Activated naive CD4-positive, alpha-beta T cell treated with anti-CD3 and anti-CD28 coated beads for 36 hours (primary cell): ENCODE data around the gene LRRTM3. TPM values are rescaled to one million over a fixed set of nuclear protein-coding genes. Genes with fewer than 3 reads are reported as not detected.

ENCODE experiments used
- CTCF ChIA-PET: fragments of 350-600 bp; sonication (Branson Sonifier 250); formaldehyde crosslinking; loops from one replicate; lab custom pipeline; 2021; ENCODE audit warnings: antibody characterized with exemption; lab: Charles Lee
- DNase-seq: peaks from one replicate; pipeline ENCODE4 v3.0.0-alpha.2; 2020
- H3K27ac Mint-ChIP-seq: one replicate; pipeline ENCODE4 v1.8.0; 2021; ENCODE audit warnings: mild to moderate bottlenecking, mixed read lengths
- H3K27me3 Mint-ChIP-seq: one replicate; pipeline ENCODE4 v1.8.0; 2021; ENCODE audit warnings: low read depth, mixed read lengths
- H3K36me3 Mint-ChIP-seq: one replicate; pipeline ENCODE4 v1.8.0; 2021; ENCODE audit warnings: low read depth, mixed read lengths
- H3K4me1 Mint-ChIP-seq: one replicate; pipeline ENCODE4 v1.8.0; 2021; ENCODE audit warnings: low read depth, mixed read lengths
- H3K4me3 Mint-ChIP-seq: one replicate; pipeline ENCODE4 v1.8.0; 2021; ENCODE audit warnings: mild to moderate bottlenecking, moderate library complexity, mixed read lengths
- H3K9me3 Mint-ChIP-seq: one replicate; pipeline ENCODE4 v1.8.0; 2021; ENCODE audit warnings: mixed read lengths
- intact Hi-C: fragments of 100-400 bp; cut with micrococcal nuclease; formaldehyde crosslinking; loops from one replicate; pipeline ENCODE4 v1.15.1; 2023
- total RNA-seq, 2 experiments: library from RNA; stranded (reverse); gene quantifications; one replicate each; pipeline ENCODE4 v1.2.3, GENCODE V29; 2021

LRRTM3 gene
- total RNA-seq, result not detected

GRCh38 chr10:66925896-66926715 lies at the start of gene LRRTM3:
Gene LRRTM3, plus strand, starts transcription at chr10:66926036.
- Mint-ChIP-seq H3K9me3 (peaks cover 3% of the 10 kb centered on the region), H3K4me3 (no peak within 1 kb of the TSS), H3K36me3 (no peaks in the 10 kb centered on the region), H3K4me1 (peaks cover 1% of the 10 kb centered on the region), H3K27me3 (peaks cover 34% of the 10 kb centered on the region), H3K27ac (no peak within 1 kb of the TSS)
- intact Hi-C loops, result no loop called here
- CTCF ChIA-PET, result interaction anchor here (1.1 kb wide), 1 partner anchor 41 kb away, joined by 3 read pairs; no protein-coding TSS in a partner anchor
- DNase-seq, result peak; percentile 33

DNA sequence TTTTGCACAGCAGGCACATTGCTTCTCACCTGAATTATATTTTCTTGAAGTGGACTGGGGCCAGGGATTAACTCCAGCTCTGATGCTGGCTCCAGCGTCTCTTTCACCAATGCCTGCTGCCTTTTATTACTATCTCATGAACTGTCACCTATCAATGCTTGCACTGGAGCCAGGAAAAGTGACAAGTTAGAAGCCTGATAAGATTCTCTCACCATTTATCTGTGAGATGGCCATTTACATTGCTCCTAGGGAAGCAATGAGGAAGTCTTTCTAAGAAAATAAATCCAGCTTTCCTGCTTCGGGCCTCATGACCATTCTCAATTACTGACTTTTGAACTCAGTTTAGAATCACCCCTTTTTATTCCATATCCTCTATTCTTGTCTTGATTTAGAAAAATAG lies 48.5 kb upstream of the LRRTM3 start:
- intact Hi-C loops, result no loop called here
- Mint-ChIP-seq H3K4me1 (no peaks in the 10 kb centered on the region), H3K27ac (no peak overlapping the region), H3K4me3 (no peak overlapping the region), H3K9me3 (no peaks in the 10 kb centered on the region), H3K27me3 (peaks cover 2% of the 10 kb centered on the region), H3K36me3 (no peaks in the 10 kb centered on the region)
- CTCF ChIA-PET, result interaction anchor here (0.6 kb wide), 1 partner anchor 15 kb away, joined by 3 read pairs; no protein-coding TSS in a partner anchor
- no peak for DNase-seq

GRCh38 chr10:66880292-66880691 lies 45.5 kb upstream of the LRRTM3 start:
- Mint-ChIP-seq H3K4me3 (no peak overlapping the region), H3K27ac (no peak overlapping the region), H3K36me3 (no peaks in the 10 kb centered on the region), H3K27me3 (peaks cover 2% of the 10 kb centered on the region), H3K9me3 (no peaks in the 10 kb centered on the region), H3K4me1 (no peaks in the 10 kb centered on the region)
- no peak for DNase-seq
- intact Hi-C loops, result no loop called here
- CTCF ChIA-PET, result no interaction called here

GRCh38 chr10:66880826-66881225 lies 45.0 kb upstream of the LRRTM3 start:
- no peaks in the 10 kb centered on the region for H3K9me3 Mint-ChIP-seq
- H3K4me1 Mint-ChIP-seq, result no peaks in the 10 kb centered on the region
- CTCF ChIA-PET, result no interaction called here
- no peak for DNase-seq
- H3K4me3 Mint-ChIP-seq, result no peak overlapping the region
- no peak overlapping the region for H3K27ac Mint-ChIP-seq
- no peaks in the 10 kb centered on the region for H3K36me3 Mint-ChIP-seq
- H3K27me3 Mint-ChIP-seq, result peaks cover 2% of the 10 kb centered on the region
- intact Hi-C loops, result no loop called here

DNA sequence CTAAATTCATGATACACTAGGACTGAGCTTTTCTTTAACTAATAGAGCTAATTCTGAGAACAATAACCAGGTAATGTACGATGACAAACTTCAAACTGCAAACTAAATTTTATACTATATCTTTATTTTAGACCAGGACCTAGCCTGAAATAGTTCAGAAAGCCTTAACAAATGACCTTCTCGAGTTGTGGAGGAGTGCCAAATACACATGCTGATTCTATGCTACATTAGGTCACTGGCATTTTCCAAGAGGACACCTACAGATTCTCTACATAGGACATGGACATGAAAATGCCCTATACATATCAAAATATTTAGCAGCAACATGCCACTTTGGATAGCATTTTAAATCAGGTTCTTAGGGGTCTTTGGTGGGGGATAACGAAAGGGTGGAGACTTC lies 44.0 kb upstream of the LRRTM3 start:
- no peak for DNase-seq
- Mint-ChIP-seq H3K4me3 (no peak overlapping the region), H3K9me3 (no peaks in the 10 kb centered on the region), H3K27me3 (peaks cover 2% of the 10 kb centered on the region), H3K4me1 (no peaks in the 10 kb centered on the region), H3K36me3 (no peaks in the 10 kb centered on the region), H3K27ac (no peak overlapping the region)
- intact Hi-C loops, result no loop called here
- CTCF ChIA-PET, result no interaction called here

DNA sequence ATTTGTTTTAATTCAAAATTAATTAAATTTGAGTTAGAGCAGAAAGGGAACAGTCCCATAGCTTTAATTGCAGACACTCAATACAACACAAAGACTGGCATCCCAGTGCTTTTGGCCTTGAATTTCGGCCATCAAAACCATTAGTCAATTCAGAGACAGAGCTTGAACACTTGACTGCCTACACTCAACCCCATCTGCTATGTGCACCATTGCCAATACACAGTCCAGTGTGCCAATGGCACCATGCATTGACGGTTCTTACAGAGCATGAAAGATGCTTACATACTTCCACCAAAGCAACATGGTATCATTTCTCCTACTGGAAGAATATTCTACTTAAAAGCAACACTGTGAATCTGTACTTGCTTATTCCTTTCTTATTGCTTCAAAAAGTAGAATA lies 43.6 kb upstream of the LRRTM3 start:
- Mint-ChIP-seq H3K27me3 (peaks cover 2% of the 10 kb centered on the region), H3K9me3 (no peaks in the 10 kb centered on the region), H3K27ac (no peak overlapping the region), H3K4me3 (no peak overlapping the region), H3K4me1 (no peaks in the 10 kb centered on the region), H3K36me3 (no peaks in the 10 kb centered on the region)
- DNase-seq, result no peak
- intact Hi-C loops, result no loop called here
- CTCF ChIA-PET, result no interaction called here

DNA sequence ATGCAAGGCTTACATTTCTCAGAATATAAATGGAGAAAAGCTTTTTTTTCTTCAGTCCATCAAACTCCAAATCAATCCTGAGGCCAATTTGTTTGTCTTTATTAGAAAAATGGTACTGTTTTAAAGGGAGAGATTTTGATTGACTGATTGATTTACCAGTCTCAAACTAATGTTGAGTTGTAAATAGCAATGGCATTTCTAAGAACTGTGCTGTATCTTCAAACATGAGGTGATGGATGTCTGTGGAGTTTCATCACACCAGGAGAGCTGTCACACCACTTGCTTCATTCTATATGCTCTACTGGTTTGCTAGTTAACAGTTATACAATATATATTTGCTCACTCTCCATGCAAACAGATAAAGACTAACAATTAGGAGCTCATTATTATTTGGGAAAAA lies 39.0 kb upstream of the LRRTM3 start:
- Mint-ChIP-seq H3K4me1 (no peaks in the 10 kb centered on the region), H3K36me3 (no peaks in the 10 kb centered on the region), H3K9me3 (no peaks in the 10 kb centered on the region), H3K27ac (no peak overlapping the region), H3K4me3 (no peak overlapping the region), H3K27me3 (no peaks in the 10 kb centered on the region)
- CTCF ChIA-PET, result no interaction called here
- intact Hi-C loops, result no loop called here
- DNase-seq, result no peak

DNA sequence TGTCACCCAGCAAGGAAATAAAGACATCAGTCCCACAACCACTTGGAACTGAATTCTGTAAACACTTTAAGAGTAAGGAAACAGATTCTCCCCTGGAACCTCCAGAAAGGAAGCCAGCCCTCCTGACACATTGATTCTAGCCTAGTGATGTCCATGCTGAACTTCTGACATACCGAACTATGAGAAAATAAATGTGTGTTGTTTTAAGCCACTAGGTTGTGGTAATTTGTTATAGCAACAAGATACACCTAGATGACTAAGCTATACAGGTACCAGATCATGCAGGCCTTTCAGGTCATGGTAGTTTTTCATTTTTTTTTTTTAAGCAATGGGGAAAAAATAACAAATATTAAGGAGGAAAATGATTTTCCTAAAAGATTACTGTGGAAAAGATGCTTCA lies 37.6 kb upstream of the LRRTM3 start:
- H3K4me3 Mint-ChIP-seq, result no peak overlapping the region
- no peaks in the 10 kb centered on the region for H3K4me1 Mint-ChIP-seq
- CTCF ChIA-PET, result interaction anchor here (0.6 kb wide), 1 partner anchor 177 kb away, joined by 5 read pairs; no protein-coding TSS in a partner anchor
- H3K36me3 Mint-ChIP-seq, result no peaks in the 10 kb centered on the region
- no peaks in the 10 kb centered on the region for H3K27me3 Mint-ChIP-seq
- intact Hi-C loops, result no loop called here
- DNase-seq, result no peak
- H3K9me3 Mint-ChIP-seq, result no peaks in the 10 kb centered on the region
- H3K27ac Mint-ChIP-seq, result no peak overlapping the region

DNA sequence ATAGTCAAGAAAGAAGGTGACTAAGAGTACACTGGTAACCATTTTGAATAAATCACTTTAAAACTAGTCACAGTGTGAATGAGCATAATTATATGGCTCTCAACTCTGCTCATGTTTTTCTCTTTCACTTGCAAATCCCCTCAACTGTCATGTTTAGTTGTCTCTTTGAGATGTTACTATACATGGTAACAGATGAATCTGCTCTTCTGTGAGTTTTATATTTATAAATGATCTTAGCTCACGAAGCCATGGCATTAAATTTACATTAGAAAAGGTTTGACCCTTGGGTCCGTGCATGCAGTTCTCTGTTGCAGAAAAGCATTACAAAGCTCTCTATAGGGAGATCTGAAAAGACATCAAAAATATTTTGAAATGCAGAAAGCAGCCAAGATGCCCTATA lies 33.0 kb upstream of the LRRTM3 start:
- peaks cover 4% of the 10 kb centered on the region for H3K9me3 Mint-ChIP-seq
- H3K27me3 Mint-ChIP-seq, result no peaks in the 10 kb centered on the region
- H3K27ac Mint-ChIP-seq, result no peak overlapping the region
- H3K4me3 Mint-ChIP-seq, result no peak overlapping the region
- DNase-seq, result no peak
- intact Hi-C loops, result no loop called here
- H3K36me3 Mint-ChIP-seq, result no peaks in the 10 kb centered on the region
- H3K4me1 Mint-ChIP-seq, result no peaks in the 10 kb centered on the region
- CTCF ChIA-PET, result no interaction called here

GRCh38 chr10:66910671-66911070 lies 15.2 kb upstream of the LRRTM3 start:
- CTCF ChIA-PET, result no interaction called here
- no peaks in the 10 kb centered on the region for H3K27me3 Mint-ChIP-seq
- DNase-seq, result no peak
- H3K4me3 Mint-ChIP-seq, result no peak overlapping the region
- intact Hi-C loops, result no loop called here
- H3K4me1 Mint-ChIP-seq, result no peaks in the 10 kb centered on the region
- peaks cover 2% of the 10 kb centered on the region for H3K9me3 Mint-ChIP-seq
- no peak overlapping the region for H3K27ac Mint-ChIP-seq
- no peaks in the 10 kb centered on the region for H3K36me3 Mint-ChIP-seq

GRCh38 chr10:66916030-66916429 lies 9.8 kb upstream of the LRRTM3 start:
- intact Hi-C loops, result no loop called here
- Mint-ChIP-seq H3K27ac (no peak overlapping the region), H3K4me1 (no peaks in the 10 kb centered on the region), H3K4me3 (no peak overlapping the region), H3K27me3 (no peaks in the 10 kb centered on the region), H3K36me3 (no peaks in the 10 kb centered on the region), H3K9me3 (no peaks in the 10 kb centered on the region)
- DNase-seq, result no peak
- CTCF ChIA-PET, result no interaction called here

GRCh38 chr10:66917104-66917503 lies 8.7 kb upstream of the LRRTM3 start:
- CTCF ChIA-PET, result interaction anchor here (1.3 kb wide), 1 partner anchor 24 kb away, joined by 6 read pairs; no protein-coding TSS in a partner anchor
- Mint-ChIP-seq H3K4me3 (no peak overlapping the region), H3K9me3 (peaks cover 3% of the 10 kb centered on the region), H3K36me3 (no peaks in the 10 kb centered on the region), H3K4me1 (no peaks in the 10 kb centered on the region), H3K27me3 (no peaks in the 10 kb centered on the region), H3K27ac (no peak overlapping the region)
- DNase-seq, result no peak
- intact Hi-C loops, result no loop called here

DNA sequence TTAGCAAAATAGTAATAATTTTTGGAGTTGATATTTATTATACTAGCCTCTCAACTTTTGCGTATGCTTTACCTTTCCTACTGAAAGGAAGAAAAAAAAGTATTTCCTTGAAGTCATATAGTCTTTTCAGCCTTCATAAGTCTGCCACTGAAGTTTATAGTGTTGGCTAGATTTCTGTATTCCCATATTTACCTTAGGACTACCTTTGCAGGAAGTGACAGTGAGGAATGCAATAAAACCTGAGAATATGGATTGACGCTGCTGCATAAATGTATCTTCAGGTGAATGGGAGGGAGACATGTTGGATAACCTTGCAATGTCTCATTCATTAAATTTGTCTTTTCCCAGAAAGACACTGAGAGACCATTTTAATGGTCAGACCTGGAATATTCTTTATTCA lies 6.6 kb upstream of the LRRTM3 start:
- DNase-seq, result no peak

More for the DNA sequence above, 6.6 kb upstream of the LRRTM3 start:
- CTCF ChIA-PET, result no interaction called here
- no peaks in the 10 kb centered on the region for H3K4me1 Mint-ChIP-seq
- H3K36me3 Mint-ChIP-seq, result no peaks in the 10 kb centered on the region
- no peak overlapping the region for H3K4me3 Mint-ChIP-seq
- no peak overlapping the region for H3K27ac Mint-ChIP-seq
- intact Hi-C loops, result no loop called here
- no peaks in the 10 kb centered on the region for H3K27me3 Mint-ChIP-seq
- H3K9me3 Mint-ChIP-seq, result peaks cover 3% of the 10 kb centered on the region
